ENCODE measurements around the gene PLK3.
"Not testable (repeated sequence)": the region's sequence is repeated elsewhere in the genome, so short reads cannot be mapped to it uniquely, and the experiment has no call there.

PLK3 gene

DNA sequence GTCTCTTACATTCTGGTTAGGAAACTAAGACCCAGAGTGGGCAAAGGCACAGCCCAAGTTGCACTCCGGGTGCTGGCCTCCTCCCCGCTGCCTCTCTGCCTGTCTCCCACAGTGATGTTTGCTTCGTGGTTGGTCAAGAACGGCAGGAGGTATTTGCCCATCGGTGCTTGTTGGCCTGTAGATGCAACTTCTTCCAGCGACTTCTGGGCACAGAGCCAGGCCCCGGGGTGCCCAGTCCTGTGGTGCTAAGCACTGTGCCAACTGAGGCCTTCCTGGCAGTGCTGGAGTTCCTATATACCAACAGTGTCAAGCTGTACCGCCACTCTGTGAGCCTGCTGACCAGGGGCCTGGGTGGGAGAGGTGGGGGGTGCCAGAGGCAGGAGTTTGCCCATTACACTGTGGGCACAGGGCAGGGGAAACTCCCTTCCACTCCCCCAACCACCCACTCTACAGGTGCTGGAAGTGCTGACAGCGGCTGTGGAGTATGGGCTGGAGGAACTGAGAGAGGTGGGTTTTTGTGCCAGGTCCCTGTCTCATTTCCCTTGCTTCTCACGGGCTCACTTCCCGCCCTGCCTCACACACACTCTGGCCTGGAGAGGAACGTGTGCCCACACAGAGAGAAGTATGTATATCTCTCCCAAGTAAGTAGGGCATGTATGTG, 10.1 kb downstream of the PLK3 start:
- TF ChIP-seq CTCF (IDR thresholded peaks at IDR 0.05; ENCODE audit: control insufficient read depth, insufficient read depth, low read depth, low read length, missing control alignments): no peak
- H3K4me3 ChIP-seq (ENCODE audit: control insufficient read depth, low read depth, low read length): peak overlapping the region; percentile 42
- no peak for DNase-seq (ENCODE audit: low read depth)

- H3K4me3 ChIP-seq (ENCODE audit: control insufficient read depth, low read depth, low read length); DNase-seq (ENCODE audit: low read depth): not testable (repeated sequence)
Observed at GRCh38 chr1:44810762-44811105, 10.6 kb downstream of the PLK3 start.

DNA sequence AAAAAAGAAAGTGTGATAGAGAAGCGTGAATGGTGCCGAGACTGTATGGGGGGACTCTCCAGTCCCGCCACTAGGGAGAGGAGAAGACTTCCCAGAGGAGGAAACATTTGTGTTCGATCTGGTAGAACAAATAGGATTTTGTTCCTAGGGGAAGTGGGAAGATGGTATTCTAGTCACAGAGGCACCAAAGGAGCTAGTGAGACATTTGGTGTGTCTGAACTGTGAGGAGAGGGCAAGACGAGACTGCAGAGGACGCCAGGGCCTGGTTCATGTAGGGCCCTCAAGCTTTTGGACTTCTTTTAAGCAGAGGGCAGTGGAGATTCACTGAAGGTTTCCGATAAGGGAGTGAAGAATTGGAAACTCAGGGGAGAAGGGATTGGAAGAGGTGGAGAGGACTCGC, 11.1 kb downstream of the PLK3 start:
- H3K4me3 ChIP-seq (ENCODE audit: control insufficient read depth, low read depth, low read length): no peak overlapping the region
- no peak for DNase-seq (ENCODE audit: low read depth)
- TF ChIP-seq CTCF (IDR thresholded peaks at IDR 0.05; ENCODE audit: control insufficient read depth, insufficient read depth, low read depth, low read length, missing control alignments): no peak

DNA sequence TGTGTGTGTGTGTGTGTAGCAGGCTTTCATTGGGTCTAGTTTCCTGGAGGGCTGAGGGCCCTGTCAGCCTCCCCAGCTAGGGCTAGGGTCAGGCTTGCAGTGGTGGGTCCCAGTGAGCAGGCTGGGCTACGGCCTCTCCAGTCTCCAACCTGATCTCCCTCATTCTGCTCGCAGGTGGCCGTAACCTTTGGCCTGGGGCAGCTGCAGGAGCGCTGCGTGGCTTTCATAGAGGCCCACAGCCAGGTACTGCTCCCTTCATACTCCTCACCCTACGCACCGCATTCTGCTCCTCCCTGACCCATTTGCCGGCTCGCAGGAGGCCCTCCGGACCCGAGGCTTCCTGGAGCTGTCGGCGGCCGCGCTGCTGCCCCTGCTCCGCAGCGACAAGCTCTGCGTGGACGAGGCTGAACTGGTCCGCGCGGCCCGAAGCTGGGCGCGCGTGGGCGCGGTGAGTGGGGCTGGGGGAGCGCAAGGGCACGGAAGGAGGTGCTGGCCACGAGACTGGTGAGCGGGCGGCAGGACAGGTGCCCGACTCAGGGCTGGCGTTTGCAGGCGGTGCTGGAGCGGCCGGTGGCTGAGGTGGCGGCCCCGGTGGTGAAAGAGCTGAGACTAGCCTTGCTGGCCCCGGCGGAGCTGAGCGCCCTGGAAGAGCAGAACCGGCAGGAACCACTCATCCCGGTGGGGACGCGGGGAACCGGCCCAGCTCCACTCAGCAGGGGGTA, 12.8 kb downstream of the PLK3 start:
- no peak for TF ChIP-seq CTCF (IDR thresholded peaks at IDR 0.05; ENCODE audit: control insufficient read depth, insufficient read depth, low read depth, low read length, missing control alignments)
- H3K4me3 ChIP-seq (ENCODE audit: control insufficient read depth, low read depth, low read length): no peak overlapping the region
- DNase-seq (ENCODE audit: low read depth): no peak

- H3K4me3 ChIP-seq (ENCODE audit: control insufficient read depth, low read depth, low read length); DNase-seq (ENCODE audit: low read depth): not testable (repeated sequence)
Observed at GRCh38 chr1:44815926-44816325, 15.7 kb downstream of the PLK3 start.

GRCh38 chr1:44817307-44817706, 17.1 kb downstream of the PLK3 start:
- no peak overlapping the region for H3K4me3 ChIP-seq (ENCODE audit: control insufficient read depth, low read depth, low read length)
- no peak for TF ChIP-seq CTCF (IDR thresholded peaks at IDR 0.05; ENCODE audit: control insufficient read depth, insufficient read depth, low read depth, low read length, missing control alignments)
- no peak for DNase-seq (ENCODE audit: low read depth)

- no peak overlapping the region for H3K4me3 ChIP-seq (ENCODE audit: control insufficient read depth, low read depth, low read length)
- no peak for TF ChIP-seq CTCF (IDR thresholded peaks at IDR 0.05; ENCODE audit: control insufficient read depth, insufficient read depth, low read depth, low read length, missing control alignments)
- no peak for DNase-seq (ENCODE audit: low read depth)
Observed at GRCh38 chr1:44817771-44818495, 17.8 kb downstream of the PLK3 start.

All from AG09309 (cell line).